Neural progenitor cell (in vitro differentiated cells): Measurements from ENCODE around the gene VPS13D.

Source experiments
- CTCF ChIP-seq: fragments of 200-600 bp; sonication (generic); IDR thresholded peaks from 2 replicates; pipeline ENCODE4 v1.5.1; 2017; ENCODE audit warnings: antibody characterized with exemption, mild to moderate bottlenecking
- EZH2 ChIP-seq: fragments of 200-600 bp; sonication (generic); IDR thresholded peaks from 2 replicates; pipeline ENCODE4 v1.6.1; 2017; ENCODE audit warnings: antibody characterized with exemption, mild to moderate bottlenecking, moderate library complexity
- EZH2phosphoT487 ChIP-seq: fragments of 200-600 bp; sonication (generic); IDR thresholded peaks from 2 replicates; pipeline ENCODE4 v1.6.1; 2017; ENCODE audit warnings: antibody characterized with exemption

GRCh38 chr1:12339811-12340543 lies 110.1 kb downstream of the VPS13D start:
- TF ChIP-seq CTCF (no peak), EZH2 (no peak), EZH2phosphoT487 (no peak)
